CD4-positive, alpha-beta T cell treated with Interleukin-15 for 1 hour (primary cell): ENCODE results near the gene UBE2QL1.

Source experiments
- DNase-seq: peaks from one replicate; pipeline ENCODE4 v3.0.0-alpha.2; 2020

Gene UBE2QL1

GRCh38 chr5:6448622-6449464 is at the start of gene UBE2QL1:
TSS of gene UBE2QL1 (plus strand) at chr5:6448859. CDS start at chr5:6448894, 35 bp downstream.
- no peak for DNase-seq

DNA sequence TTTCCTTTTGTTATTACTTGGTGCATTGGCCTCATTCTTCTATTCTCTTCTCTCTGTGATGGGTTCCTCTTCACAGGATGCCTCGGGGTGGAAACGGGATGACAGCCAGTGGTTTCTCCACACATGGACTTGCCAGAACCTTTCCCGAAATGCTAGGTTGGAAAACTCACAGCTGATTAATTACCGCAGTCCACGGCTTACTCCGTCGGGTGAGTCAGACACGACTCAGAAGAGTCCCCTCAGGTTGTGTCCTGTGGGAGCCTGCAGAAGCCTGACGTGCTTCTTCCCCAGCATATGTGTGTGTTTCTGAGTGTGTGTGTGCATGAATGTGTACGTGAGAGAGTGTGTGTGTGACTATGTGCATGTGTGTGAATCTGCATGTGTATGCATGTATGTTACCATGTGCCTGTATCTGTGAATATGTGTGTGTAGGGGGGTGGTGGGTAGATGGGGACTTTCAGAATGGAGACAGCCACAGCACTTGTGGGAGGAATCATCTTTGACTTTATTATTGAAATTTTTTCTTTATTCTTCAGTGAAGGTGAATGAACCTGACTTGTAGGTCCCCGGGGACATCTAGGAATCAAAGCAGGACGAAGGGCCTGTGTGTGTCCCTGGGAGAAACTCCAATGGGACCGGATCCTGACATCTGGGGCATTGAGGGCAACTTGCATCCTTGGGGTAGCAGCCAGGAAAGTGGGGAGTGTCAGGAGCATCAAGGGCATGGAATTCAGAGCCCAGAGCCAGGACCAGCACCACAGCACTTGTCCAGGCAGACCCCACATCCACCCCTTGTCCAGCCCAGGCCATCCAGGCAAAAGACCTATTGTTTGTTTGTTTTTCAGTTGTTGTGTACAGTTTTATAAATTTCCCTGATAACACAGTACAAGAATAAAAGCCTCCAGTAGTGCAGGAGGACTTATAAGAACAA is 48.4 kb upstream of the UBE2QL1 start:
- DNase-seq, result no peak

DNA sequence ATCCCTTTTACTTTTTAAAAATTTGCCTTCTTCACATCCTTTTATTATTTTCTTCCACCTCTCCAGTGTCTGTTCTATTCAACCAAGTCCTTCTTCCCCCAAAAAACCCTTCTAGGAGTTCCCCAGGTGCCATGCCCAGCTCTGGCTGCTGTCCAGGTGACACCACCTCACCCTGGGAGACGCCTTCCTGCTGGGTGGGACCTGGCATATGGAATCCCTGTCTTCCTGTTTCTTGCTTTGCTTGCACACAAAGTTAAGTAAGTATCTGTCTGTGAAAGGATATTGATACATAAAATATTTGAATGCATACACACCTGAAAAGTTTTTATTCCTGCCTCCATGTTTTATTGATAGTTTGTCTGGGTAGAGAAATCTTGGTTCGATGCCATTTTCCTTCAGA is 47.2 kb upstream of the UBE2QL1 start:
- no peak for DNase-seq

- no peak for DNase-seq
These were observed 45.7 kb upstream of the UBE2QL1 start for GRCh38 chr5:6402939-6403338.

DNA sequence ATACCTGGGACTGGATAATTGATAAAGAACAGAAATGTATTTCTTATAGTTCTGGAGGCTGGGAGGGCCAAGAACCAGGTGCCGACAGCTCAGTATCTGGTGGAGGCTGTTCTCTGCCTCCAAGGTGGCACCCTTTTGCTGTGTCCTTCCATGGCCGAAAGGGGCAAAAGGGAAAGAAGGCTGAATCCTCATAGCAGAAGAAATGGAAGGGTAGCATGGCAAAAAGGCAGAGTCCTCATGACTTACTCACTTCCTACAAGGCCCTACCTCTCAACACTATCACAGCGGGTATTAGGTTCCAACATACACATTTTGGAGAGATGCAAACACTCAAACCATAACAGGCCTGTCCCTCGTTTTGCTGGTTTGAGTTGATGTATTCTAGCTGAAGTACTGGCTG is 45.2 kb upstream of the UBE2QL1 start:
- DNase-seq, result no peak

DNA sequence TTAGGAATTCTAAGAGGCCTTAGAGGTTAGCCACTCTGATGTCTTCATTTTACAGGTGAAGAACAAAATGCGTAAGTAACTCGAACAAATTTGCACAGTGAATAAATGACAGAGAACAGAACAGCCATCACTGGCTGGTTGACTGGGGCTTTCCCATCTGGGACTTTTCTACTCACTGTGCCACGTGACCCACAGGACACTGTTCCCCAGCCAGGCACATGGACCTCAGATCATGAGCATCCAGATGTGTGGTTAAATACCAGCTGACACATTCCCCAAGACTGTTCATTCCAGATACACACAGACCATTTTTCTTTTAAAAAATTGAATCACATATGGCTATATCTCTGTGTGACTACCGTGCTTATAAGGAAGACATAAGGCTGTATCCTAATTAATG is 44.5 kb upstream of the UBE2QL1 start:
- no peak for DNase-seq

GRCh38 chr5:6405591-6405990 is 43.1 kb upstream of the UBE2QL1 start:
- DNase-seq, result no peak

DNA sequence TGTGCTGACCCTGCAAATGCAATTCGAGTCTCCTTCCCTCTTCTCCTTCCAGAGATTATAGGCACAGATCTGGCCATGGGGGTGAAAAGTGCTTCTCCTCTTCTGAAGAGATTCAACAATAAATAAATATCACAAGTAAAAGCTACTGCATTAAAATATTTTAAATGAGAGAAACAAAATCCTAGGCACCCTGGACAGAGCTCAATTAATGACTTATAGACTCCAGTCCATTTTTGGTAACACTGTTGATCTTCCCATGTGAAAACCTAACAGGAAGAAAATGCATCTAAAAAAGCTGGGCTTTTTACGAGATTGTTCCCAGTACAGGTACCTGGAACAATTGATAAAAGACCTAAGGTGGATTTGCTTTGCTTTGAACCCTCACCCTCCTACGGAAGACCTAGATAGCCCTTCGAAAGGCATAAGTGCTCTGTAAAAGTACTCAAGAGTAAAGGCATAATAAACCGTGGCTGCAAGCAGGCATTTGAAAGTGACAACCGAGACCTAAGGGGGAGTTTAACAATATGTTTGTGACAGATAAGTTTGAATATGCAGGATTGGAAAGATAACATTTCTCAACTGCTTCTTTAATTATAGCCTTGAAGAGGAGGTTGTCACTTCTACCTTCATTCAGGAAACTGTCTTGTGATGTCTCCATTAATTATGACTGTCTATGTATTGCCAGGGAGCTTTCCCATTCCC is 41.0 kb upstream of the UBE2QL1 start:
- DNase-seq, result no peak

DNA sequence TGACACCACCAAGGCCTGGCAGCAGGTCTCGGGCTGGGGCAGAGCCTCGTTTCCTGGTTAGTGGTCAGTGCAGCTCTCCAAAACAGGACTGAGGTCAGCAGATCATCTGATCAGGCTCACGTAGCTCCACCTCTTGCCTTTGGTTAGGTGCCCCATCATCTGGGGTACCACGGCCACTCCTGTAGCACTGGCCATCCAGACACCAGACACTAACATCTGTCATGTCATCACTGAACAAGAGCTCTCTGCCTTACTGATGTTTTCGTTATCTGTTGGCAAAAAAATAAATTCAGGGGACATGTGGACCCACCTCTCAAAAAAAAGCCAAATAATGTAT is 40.4 kb upstream of the UBE2QL1 start:
- DNase-seq, result no peak

DNA sequence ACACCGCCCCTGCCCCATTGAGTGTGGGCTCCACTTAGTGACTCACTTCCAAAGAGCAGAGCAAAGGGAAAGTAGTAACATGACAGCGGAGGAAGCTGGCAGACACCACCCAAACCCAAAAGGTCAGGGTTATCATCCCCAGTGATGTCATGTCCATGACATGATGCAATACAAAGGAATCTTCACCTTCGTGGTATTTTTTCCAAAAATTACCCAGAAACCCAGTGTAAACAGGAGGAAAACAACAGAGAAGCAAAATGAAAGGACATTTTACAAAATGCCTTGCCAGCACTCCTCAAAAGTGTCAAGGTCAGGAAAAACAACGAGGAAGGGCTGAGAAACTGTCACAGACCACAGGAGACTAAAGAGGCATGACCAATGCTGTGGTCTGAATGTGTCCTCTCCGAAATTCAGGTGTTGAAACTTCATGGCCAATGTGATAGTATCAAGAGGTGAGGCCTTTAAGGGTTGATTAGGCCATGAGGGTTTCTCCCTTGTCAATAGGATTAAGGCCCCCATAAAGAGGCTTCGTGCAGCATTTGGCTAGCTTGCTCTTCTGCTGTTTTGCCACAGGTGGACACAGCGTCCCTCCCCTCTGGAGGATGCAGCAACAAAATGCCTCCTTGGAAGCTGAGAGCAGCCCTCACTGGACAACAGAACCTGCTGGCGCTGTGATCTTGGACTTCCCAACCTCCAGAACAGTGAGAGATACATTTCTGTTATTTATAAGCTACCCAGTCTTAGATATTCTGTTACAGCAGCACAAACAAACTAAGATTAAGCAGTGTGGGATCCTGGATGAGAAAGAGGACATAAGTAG is 39.8 kb upstream of the UBE2QL1 start:
- no peak for DNase-seq

- DNase-seq, result no peak
These were observed 38.2 kb upstream of the UBE2QL1 start for GRCh38 chr5:6410421-6410820.

GRCh38 chr5:6411141-6411540 is 37.5 kb upstream of the UBE2QL1 start:
- DNase-seq, result no peak

DNA sequence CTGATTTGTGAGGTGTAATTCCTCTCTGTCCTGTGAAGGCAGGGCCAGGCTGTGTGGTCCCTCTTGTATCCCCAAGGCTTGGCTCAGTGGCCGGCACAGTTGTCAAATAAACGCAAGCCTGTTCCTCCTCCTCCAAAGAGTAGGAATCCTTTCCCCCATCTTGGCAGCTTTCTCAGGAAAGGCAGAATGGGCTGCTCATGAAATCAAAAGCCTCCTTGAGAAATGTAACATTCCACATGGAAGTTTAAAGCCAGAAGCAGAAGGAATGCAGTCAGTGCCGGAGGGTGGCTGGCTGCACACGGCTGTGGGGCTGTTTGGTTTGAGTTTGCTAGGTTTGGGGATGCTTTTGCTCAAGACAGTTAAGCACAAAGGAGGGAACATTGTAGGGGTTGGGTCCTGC is 35.8 kb upstream of the UBE2QL1 start:
- DNase-seq, result no peak

GRCh38 chr5:6417657-6418056 is 31.0 kb upstream of the UBE2QL1 start:
- no peak for DNase-seq

GRCh38 chr5:6418679-6419276 is 29.9 kb upstream of the UBE2QL1 start:
- DNase-seq, result no peak

DNA sequence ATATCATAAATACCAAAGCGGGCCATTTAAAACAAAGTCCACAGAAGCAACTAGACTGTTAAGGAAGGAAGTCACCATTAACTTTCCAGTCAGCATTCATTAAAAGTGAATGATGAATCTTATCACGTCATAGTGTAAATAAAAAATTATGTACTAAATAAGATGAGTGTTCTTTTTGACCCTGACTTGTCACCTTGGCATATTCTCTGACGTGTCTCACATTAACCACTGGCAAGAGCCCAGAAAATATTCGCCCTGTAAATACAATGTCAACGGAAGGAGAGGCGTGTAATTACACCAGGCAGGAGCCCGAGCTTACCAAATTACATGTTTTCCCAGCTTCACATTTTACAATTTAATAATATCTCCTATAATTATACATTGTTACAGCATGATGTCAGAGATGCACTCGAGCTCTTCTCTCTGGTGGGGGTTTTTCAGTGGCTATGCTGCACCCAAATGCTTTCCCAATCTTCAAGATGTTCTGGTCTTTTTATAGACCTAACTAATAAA is 29.3 kb upstream of the UBE2QL1 start:
- DNase-seq, result no peak

DNA sequence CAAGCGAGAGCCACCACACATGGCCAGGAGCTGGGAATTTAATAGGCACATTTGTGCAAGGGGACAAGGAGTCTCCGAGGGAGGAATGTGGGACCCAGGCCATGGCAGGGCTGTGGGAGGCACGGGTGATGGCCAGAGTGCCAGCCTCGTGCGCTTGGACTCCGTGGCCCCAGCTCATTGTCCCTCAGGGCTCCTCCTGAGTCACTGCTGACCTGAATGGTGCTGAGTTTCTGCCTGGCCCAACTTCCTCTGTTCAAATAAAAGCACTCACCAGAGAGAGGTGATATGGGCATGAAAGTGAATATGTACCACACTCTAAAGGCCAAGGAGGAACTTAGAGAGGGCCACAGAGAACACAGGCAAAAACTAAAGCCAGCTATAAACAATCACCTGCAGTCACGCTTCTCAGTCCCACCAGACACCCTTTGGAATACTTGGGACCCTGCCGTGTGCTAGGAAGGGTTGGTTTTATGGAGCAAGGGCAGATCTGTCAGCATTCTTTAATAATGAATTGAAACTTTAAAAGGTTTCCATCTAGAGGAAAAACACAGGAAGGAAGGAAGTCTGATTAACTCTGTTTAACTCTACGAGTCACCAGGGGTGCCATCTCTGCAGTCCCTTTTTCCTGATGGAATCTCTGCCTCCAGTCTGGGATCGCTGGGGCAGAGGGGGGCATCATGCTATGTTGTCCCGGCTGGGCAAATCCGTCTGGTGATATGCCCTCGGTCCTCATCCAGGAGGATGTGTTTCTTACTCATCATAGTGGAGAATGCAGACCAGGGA is 25.1 kb upstream of the UBE2QL1 start:
- DNase-seq, result no peak

- no peak for DNase-seq
These were observed 24.5 kb upstream of the UBE2QL1 start for GRCh38 chr5:6424110-6424659.

DNA sequence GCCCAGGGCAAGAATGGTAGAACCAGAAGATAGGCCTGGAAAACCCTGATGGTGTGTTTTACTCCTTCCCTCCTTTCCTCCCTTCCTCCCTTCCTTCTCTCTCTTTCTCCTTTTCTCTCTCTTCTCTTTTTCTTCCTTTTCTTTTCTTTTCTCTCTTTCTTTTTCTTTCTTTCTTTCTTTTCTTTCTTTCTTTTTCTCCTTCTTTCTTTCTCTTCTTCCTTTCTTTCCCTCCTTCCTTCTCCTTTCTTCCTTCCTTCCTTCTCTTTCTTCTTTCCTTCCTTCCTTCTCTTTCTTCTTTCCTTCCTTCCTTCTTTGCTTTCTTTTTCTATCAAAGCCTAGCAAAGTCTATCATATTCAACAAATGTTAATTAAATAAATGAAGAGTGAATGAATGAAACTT is 24.0 kb upstream of the UBE2QL1 start:
- DNase-seq, result no peak

- no peak for DNase-seq
These were observed 21.0 kb upstream of the UBE2QL1 start for GRCh38 chr5:6427694-6428093.
